Glutamatergic neuron (in vitro differentiated cells): Measurements from ENCODE around the gene UNC13D. TPM values are rescaled to one million over a fixed set of nuclear protein-coding genes. Genes with fewer than 3 reads are reported as not detected.

Experiments used
- DNase-seq: peaks from one replicate; pipeline ENCODE4 v3.0.0; 2022
- H3K27ac Mint-ChIP-seq: one replicate; pipeline ENCODE4 v1.8.0; 2020; ENCODE audit warnings: mild to moderate bottlenecking, mixed read lengths, inconsistent platforms; ENCODE audit not compliant: unreplicated experiment
- H3K27me3 Mint-ChIP-seq: one replicate; pipeline ENCODE4 v1.8.0; 2020; ENCODE audit warnings: mild to moderate bottlenecking, moderate library complexity, mixed read lengths, inconsistent platforms; ENCODE audit not compliant: unreplicated experiment
- H3K36me3 Mint-ChIP-seq: one replicate; pipeline ENCODE4 v1.8.0; 2020; ENCODE audit warnings: mild to moderate bottlenecking, mixed read lengths, inconsistent platforms; ENCODE audit not compliant: unreplicated experiment
- H3K4me1 Mint-ChIP-seq: one replicate; pipeline ENCODE4 v1.8.0; 2020; ENCODE audit warnings: mild to moderate bottlenecking, low read depth, mixed read lengths, inconsistent platforms; ENCODE audit not compliant: unreplicated experiment
- H3K4me3 Mint-ChIP-seq: one replicate; pipeline ENCODE4 v1.8.0; 2020; ENCODE audit warnings: mild to moderate bottlenecking, mixed read lengths, inconsistent platforms; ENCODE audit not compliant: unreplicated experiment
- H3K9me3 Mint-ChIP-seq: one replicate; pipeline ENCODE4 v1.8.0; 2020; ENCODE audit warnings: mild to moderate bottlenecking, moderate library complexity, mixed read lengths, inconsistent platforms; ENCODE audit not compliant: unreplicated experiment
- total RNA-seq: library from RNA; stranded (reverse); fragmentation: NEBNext Ultra II Directional; extraction: Animal tissue kit (Norgen Biotek cat#: 25700); gene quantifications from one replicate; pipeline ENCODE4 v1.2.1, GENCODE V29; 2021; ENCODE audit not compliant: unreplicated experiment
- TF ChIP-seq, protein P1 (sequence below): fragments of 200-600 bp; sonication (generic); IDR thresholded peaks from one replicate; pipeline ENCODE4 v1.5.0; 2021; ENCODE audit not compliant: partially characterized antibody, unreplicated experiment

The UNC13D gene
- total RNA-seq, 1 donor from 2014 or later: 2.4 TPM

GRCh38 chr17:75881678-75882454, 37.7 kb upstream of the UNC13D start:
- no peaks in the 10 kb centered on the region for H3K4me1 Mint-ChIP-seq
- H3K9me3 Mint-ChIP-seq: peaks cover 9% of the 10 kb centered on the region
- H3K27ac Mint-ChIP-seq: no peak overlapping the region
- no peak overlapping the region for H3K4me3 Mint-ChIP-seq
- peaks cover 11% of the 10 kb centered on the region for H3K27me3 Mint-ChIP-seq
- TF ChIP-seq, protein P1, sequence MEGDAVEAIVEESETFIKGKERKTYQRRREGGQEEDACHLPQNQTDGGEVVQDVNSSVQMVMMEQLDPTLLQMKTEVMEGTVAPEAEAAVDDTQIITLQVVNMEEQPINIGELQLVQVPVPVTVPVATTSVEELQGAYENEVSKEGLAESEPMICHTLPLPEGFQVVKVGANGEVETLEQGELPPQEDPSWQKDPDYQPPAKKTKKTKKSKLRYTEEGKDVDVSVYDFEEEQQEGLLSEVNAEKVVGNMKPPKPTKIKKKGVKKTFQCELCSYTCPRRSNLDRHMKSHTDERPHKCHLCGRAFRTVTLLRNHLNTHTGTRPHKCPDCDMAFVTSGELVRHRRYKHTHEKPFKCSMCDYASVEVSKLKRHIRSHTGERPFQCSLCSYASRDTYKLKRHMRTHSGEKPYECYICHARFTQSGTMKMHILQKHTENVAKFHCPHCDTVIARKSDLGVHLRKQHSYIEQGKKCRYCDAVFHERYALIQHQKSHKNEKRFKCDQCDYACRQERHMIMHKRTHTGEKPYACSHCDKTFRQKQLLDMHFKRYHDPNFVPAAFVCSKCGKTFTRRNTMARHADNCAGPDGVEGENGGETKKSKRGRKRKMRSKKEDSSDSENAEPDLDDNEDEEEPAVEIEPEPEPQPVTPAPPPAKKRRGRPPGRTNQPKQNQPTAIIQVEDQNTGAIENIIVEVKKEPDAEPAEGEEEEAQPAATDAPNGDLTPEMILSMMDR: no peak
- H3K36me3 Mint-ChIP-seq: peaks cover 4% of the 10 kb centered on the region
- no peak for DNase-seq

DNA sequence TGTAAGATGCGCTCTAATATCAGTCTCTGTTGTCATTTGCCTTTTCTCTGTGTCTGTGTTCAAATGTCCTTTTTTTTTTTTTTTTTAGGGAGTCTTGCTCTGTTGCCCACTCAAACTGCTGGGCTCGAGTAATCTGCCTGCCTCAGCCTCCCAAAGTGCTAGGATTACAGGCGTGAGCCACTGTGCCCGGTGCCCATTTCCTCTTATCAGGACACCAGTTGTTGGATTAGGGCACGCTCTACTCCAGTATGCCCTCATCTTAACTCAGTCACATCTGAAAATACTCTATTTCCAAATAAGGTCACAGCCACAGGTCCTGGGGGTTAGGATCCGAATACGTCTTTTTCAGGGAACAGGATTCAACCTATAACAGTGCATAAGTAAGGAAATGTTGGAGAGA, 36.1 kb upstream of the UNC13D start:
- H3K27me3 Mint-ChIP-seq: peaks cover 8% of the 10 kb centered on the region
- TF ChIP-seq, protein P1: no peak
- H3K36me3 Mint-ChIP-seq: no peaks in the 10 kb centered on the region
- no peak for DNase-seq
- peak overlapping the region; percentile 20 for H3K4me3 Mint-ChIP-seq
- no peak overlapping the region for H3K27ac Mint-ChIP-seq
- peaks cover 8% of the 10 kb centered on the region for H3K9me3 Mint-ChIP-seq
- no peaks in the 10 kb centered on the region for H3K4me1 Mint-ChIP-seq

DNA sequence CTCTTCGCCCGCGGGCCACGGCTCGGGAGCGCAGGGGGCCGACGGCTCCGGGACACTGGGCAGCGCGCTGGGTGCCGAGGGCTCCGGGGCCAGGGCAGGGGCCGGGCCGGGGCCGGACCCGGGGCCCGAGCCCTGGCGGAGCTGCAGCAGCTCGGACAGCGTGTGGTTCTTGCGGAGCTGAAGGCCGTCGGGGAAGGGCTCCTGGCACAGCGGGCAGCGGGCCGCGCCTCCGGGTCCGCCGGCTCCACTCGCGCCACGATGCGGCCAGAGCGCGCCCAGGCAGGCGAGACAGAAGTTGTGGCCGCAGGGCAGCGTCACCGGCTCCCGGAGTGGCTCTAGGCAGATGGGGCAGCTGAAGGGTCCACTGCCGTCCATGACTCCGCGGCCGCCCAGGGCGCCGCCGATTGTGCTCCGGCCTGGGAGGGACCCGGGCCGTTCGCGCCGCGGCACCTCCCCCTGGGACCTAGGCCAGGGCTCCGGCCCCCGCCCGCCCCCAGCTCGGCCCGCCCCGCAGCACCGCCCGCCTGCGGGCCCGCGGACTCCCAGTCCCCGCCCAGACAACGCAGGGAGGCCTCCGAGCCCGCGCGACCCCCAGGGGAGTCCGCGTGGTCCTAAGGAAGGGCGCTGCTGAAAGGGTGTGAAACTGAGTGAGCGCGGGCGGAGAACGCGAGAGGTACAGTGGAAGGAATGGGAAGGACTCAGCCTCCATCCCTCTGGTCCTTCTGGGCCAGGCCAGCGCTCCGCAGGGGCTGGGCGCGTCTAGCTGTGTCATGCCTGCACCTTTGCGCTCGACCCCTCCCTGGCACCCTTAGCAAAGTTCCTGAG, 34.2 kb upstream of the UNC13D start, which contains the start of gene TRIM47:
Gene TRIM47 (minus strand): TSS at position 408 of the 825 bp plus-strand sequence. CDS start 33 bp downstream, at position 375.
- Mint-ChIP-seq H3K9me3 (peaks cover 8% of the 10 kb centered on the region), H3K27ac (no peak within 1 kb of the TSS), H3K36me3 (no peaks in the 10 kb centered on the region), H3K27me3 (peaks cover 8% of the 10 kb centered on the region), H3K4me3 (peak within 1 kb of the TSS; percentile 76), H3K4me1 (no peaks in the 10 kb centered on the region)
- TF ChIP-seq, protein P1: no peak
- peak; percentile 49 for DNase-seq

DNA sequence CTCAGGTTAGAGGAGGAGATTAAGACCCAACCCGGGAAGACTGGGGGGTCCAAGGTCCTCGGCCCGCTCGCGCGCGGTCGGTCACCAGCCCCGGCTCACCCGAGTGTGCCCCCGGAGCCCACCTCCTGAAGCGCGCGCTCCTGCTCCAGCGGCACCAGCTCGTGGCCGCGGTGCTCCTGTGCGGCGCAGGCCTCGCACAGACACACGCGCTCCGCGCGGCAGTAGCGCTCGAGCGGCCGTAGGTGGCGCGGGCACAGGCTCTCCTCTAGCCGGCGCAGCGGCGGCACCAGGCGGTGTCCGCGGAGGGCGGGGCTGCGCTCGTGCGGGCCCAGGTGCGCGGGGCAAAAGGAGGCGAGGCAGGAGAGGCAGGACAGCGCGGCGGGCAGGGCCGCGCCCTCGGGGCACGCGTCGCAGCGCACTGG, 33.6 kb upstream of the UNC13D start:
- Mint-ChIP-seq H3K4me3 (peak overlapping the region; percentile 76), H3K4me1 (no peaks in the 10 kb centered on the region), H3K36me3 (no peaks in the 10 kb centered on the region), H3K27me3 (peaks cover 8% of the 10 kb centered on the region), H3K27ac (no peak overlapping the region), H3K9me3 (peaks cover 7% of the 10 kb centered on the region)
- TF ChIP-seq, protein P1: no peak
- DNase-seq: peak; percentile 83
